GM19328 (cell line): ENCODE results near the gene DEPDC4.
"Not testable (repeated sequence)": the region's sequence is repeated elsewhere in the genome, so short reads cannot be mapped to it uniquely, and the experiment has no call there.

Experiments used
- ATAC-seq: cut with Tn5 transposase; IDR thresholded peaks from one replicate; pipeline ENCODE4 v1.9.1; 2021; ENCODE audit warnings: mild to moderate bottlenecking, moderate library complexity; ENCODE audit not compliant: unreplicated experiment

Gene DEPDC4

GRCh38 chr12:100266835-100267602 lies at the start of gene DEPDC4, which contains the start of gene SCYL2:
Gene DEPDC4 (minus strand): TSS chr12:100267079. CDS start chr12:100267076, 3 bp downstream.
Gene SCYL2 (plus strand): TSS chr12:100267177. CDS start chr12:100282971, 15,794 bp downstream.
- ATAC-seq = peak; percentile 93

GRCh38 chr12:100311317-100311716 lies 44.4 kb upstream of the DEPDC4 start:
- no peak for ATAC-seq

- ATAC-seq = not testable (repeated sequence)
Observed at GRCh38 chr12:100308138-100308537, 41.3 kb upstream of the DEPDC4 start.

GRCh38 chr12:100304334-100304733 lies 37.5 kb upstream of the DEPDC4 start:
- not testable (repeated sequence) for ATAC-seq

GRCh38 chr12:100303831-100304230 lies 37.0 kb upstream of the DEPDC4 start:
- no peak for ATAC-seq

- no peak for ATAC-seq
Observed at GRCh38 chr12:100302081-100302480, 35.2 kb upstream of the DEPDC4 start.

- ATAC-seq = no peak
Observed at GRCh38 chr12:100295764-100296555, 29.1 kb upstream of the DEPDC4 start.

- not testable (repeated sequence) for ATAC-seq
Observed at GRCh38 chr12:100294366-100294765, 27.5 kb upstream of the DEPDC4 start.

GRCh38 chr12:100293017-100293416 lies 26.1 kb upstream of the DEPDC4 start:
- ATAC-seq = no peak

GRCh38 chr12:100290016-100290415 lies 23.1 kb upstream of the DEPDC4 start:
- ATAC-seq = no peak

- ATAC-seq = no peak
Observed at GRCh38 chr12:100289038-100289437, 22.2 kb upstream of the DEPDC4 start.

GRCh38 chr12:100284556-100284955 lies 17.7 kb upstream of the DEPDC4 start:
- ATAC-seq = not testable (repeated sequence)

- ATAC-seq = no peak
Observed at GRCh38 chr12:100279607-100280244, 12.8 kb upstream of the DEPDC4 start.

- ATAC-seq = no peak
Observed at GRCh38 chr12:100279159-100279558, 12.3 kb upstream of the DEPDC4 start.

GRCh38 chr12:100274291-100274690 lies 7.4 kb upstream of the DEPDC4 start:
- no peak for ATAC-seq

GRCh38 chr12:100273782-100274181 lies 6.9 kb upstream of the DEPDC4 start:
- ATAC-seq = no peak

GRCh38 chr12:100268835-100269564 lies 2.1 kb upstream of the DEPDC4 start:
- no peak for ATAC-seq

GRCh38 chr12:100267603-100268281 lies 863 bp upstream of the DEPDC4 start:
- ATAC-seq = peak; percentile 6

- ATAC-seq = peak; percentile 84
Observed at GRCh38 chr12:100266585-100266834, 369 bp downstream of the DEPDC4 start.
